GM12874 (cell line): ENCODE measurements around the gene SLC30A2.

Experiments
- TF ChIP-seq, protein P1 (sequence below): IDR thresholded peaks from 2 replicates; pipeline ENCODE4 v1.5.1; 2011; ENCODE audit warnings: low read depth, mild to moderate bottlenecking, control low read depth, low read length, moderate library complexity; ENCODE audit not compliant: insufficient read depth

Gene SLC30A2

DNA sequence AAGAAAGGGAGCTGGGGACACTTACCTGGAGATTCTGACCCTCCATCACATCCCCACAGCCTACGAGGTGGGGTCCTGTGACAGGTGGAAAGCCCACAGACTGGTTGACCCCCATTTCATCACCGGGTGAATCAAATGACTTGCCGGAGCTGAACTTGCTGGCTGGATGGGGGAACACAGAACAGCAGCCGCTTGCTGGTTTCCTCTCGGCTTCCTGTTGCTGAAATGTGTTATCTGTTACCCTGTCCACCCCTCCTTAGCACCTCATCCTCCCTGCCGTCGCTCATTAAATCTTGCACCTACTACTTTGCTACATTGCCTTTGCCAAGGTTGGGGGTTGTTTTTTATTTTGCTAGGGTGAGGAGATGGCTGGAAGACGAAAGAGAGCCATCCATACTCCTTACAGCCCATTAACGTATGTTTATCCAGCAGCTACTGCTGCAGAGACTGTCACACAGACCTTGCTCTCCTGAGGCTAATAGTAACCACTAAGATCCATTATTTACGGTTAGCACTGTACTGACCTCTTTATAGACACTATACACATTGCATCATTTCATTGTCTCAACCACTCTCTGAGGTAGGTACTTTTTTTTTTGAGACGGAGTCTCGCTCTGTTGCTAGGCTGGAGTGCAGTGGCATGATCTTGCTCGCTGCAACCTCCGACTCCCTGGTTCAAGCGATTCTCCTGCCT is 55.1 kb downstream of the SLC30A2 start:
- TF ChIP-seq, protein P1, sequence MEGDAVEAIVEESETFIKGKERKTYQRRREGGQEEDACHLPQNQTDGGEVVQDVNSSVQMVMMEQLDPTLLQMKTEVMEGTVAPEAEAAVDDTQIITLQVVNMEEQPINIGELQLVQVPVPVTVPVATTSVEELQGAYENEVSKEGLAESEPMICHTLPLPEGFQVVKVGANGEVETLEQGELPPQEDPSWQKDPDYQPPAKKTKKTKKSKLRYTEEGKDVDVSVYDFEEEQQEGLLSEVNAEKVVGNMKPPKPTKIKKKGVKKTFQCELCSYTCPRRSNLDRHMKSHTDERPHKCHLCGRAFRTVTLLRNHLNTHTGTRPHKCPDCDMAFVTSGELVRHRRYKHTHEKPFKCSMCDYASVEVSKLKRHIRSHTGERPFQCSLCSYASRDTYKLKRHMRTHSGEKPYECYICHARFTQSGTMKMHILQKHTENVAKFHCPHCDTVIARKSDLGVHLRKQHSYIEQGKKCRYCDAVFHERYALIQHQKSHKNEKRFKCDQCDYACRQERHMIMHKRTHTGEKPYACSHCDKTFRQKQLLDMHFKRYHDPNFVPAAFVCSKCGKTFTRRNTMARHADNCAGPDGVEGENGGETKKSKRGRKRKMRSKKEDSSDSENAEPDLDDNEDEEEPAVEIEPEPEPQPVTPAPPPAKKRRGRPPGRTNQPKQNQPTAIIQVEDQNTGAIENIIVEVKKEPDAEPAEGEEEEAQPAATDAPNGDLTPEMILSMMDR = no peak

DNA sequence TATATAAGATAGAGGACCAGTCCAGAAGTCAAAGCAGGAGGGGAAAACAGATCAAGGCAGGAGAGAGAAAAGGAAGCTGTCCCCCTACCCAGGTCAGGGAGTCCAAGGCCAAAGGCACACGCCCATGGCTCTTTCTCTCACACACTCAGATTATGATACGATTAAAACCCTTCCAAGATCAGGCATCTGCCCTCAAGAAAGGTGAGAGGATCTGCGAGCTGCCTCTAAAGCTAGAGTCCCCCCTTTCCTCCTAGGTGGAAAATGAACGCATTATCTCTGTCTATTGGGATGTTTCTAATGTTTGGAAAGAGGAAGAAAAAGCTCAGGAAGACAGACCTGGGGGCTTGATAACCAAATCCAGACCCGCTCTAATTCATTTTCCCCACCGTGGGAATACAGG is 55.7 kb downstream of the SLC30A2 start:
- TF ChIP-seq, protein P1 = no peak

- TF ChIP-seq, protein P1 = no peak
These were observed 56.3 kb downstream of the SLC30A2 start for GRCh38 chr1:25989440-25990234.

- TF ChIP-seq, protein P1 = no peak
These were observed 58.0 kb downstream of the SLC30A2 start for GRCh38 chr1:25987951-25988350.
